ENCODE data around the gene SEMA3C. TPM values are rescaled to one million over a fixed set of nuclear protein-coding genes. Genes with fewer than 3 reads are reported as not detected.

Gene SEMA3C
- total RNA-seq, 4 donors from 2014 or later, result 34.8 to 371 (median 116) TPM

GRCh38 chr7:80859272-80859970 is 59.4 kb downstream of the SEMA3C start:
- DNase-seq, result peak; percentile 58 to 81
- intact Hi-C loops (cut with DNase I; ENCODE audit: low total_unique reads), result no loop called here
- Histone ChIP-seq H3K4me1 (no peaks in the 10 kb centered on the region), H3K27me3 (no peaks in the 10 kb centered on the region), H3K4me3 (no peak overlapping the region), H3K36me3 (no peaks in the 10 kb centered on the region), H3K9me3 (no peaks in the 10 kb centered on the region), H3K27ac (peak overlapping the region; percentile 72 to 86)
- no peak for TF ChIP-seq CTCF (IDR thresholded peaks at IDR 0.05)
- no peak for TF ChIP-seq POLR2A (IDR thresholded peaks at IDR 0.05)

- DNase-seq, result no peak
- no peak overlapping the region for H3K4me3 ChIP-seq
- TF ChIP-seq POLR2A (IDR thresholded peaks at IDR 0.05), result no peak
- intact Hi-C loops (cut with DNase I; ENCODE audit: low total_unique reads), result no loop called here
- H3K27me3 ChIP-seq, result no peaks in the 10 kb centered on the region
- no peaks in the 10 kb centered on the region for H3K36me3 ChIP-seq
- H3K9me3 ChIP-seq, result no peaks in the 10 kb centered on the region
- H3K27ac ChIP-seq, result peak overlapping the region; percentile 72 to 86
- no peaks in the 10 kb centered on the region for H3K4me1 ChIP-seq
These were observed 60.5 kb downstream of the SEMA3C start for GRCh38 chr7:80858141-80858903.

GRCh38 chr7:80856769-80857168 is 62.1 kb downstream of the SEMA3C start:
- Histone ChIP-seq H3K9me3 (no peaks in the 10 kb centered on the region), H3K27me3 (no peaks in the 10 kb centered on the region), H3K4me1 (no peaks in the 10 kb centered on the region), H3K36me3 (no peaks in the 10 kb centered on the region), H3K27ac (peak overlapping the region; percentile 62 to 86), H3K4me3 (no peak overlapping the region)
- intact Hi-C loops (cut with DNase I; ENCODE audit: low total_unique reads), result no loop called here
- TF ChIP-seq POLR2A (IDR thresholded peaks at IDR 0.05) (no peak), CTCF (IDR thresholded peaks at IDR 0.05) (no peak)
- DNase-seq, result no peak

GRCh38 chr7:80851896-80852476 is 66.9 kb downstream of the SEMA3C start:
- H3K4me3 ChIP-seq, result no peak overlapping the region

GRCh38 chr7:80848841-80849240 is 70.0 kb downstream of the SEMA3C start:
- intact Hi-C loops (cut with DNase I; ENCODE audit: low total_unique reads), result no loop called here
- no peak overlapping the region for H3K4me3 ChIP-seq
- TF ChIP-seq POLR2A (IDR thresholded peaks at IDR 0.05) (no peak), CTCF (IDR thresholded peaks at IDR 0.05) (no peak)
- no peaks in the 10 kb centered on the region for H3K9me3 ChIP-seq
- no peaks in the 10 kb centered on the region for H3K36me3 ChIP-seq
- no peaks in the 10 kb centered on the region for H3K4me1 ChIP-seq
- DNase-seq, result no peak
- H3K27ac ChIP-seq, result peak overlapping the region in 1 of 2 donors; percentile 53
- H3K27me3 ChIP-seq, result no peaks in the 10 kb centered on the region

More at GRCh38 chr7:80851896-80852476, 66.9 kb downstream of the SEMA3C start:
- no peak for TF ChIP-seq POLR2A (IDR thresholded peaks at IDR 0.05)
- no peak for TF ChIP-seq CTCF (IDR thresholded peaks at IDR 0.05)
- Histone ChIP-seq H3K27me3 (no peaks in the 10 kb centered on the region), H3K27ac (no peak overlapping the region), H3K4me1 (no peaks in the 10 kb centered on the region), H3K9me3 (no peaks in the 10 kb centered on the region), H3K36me3 (no peaks in the 10 kb centered on the region)
- intact Hi-C loops (cut with DNase I; ENCODE audit: low total_unique reads), result no loop called here
- DNase-seq, result no peak
